Hepatocyte (in vitro differentiated cells): ENCODE data around the gene PNN. TPM values are rescaled to one million over a fixed set of nuclear protein-coding genes. Genes with fewer than 3 reads are reported as not detected.
"Not testable (repeated sequence)": the region's sequence is repeated elsewhere in the genome, so short reads cannot be mapped to it uniquely, and the experiment has no call there.

Experiments
- DNase-seq: peaks from one replicate; pipeline ENCODE4 v3.0.0-alpha.2; 2016; ENCODE audit warnings: low spot score
- H2AFZ ChIP-seq: fragments of 200-600 bp; sonication (generic); 2 replicates; pipeline ENCODE4 v1.6.0; 2016; ENCODE audit warnings: antibody characterized with exemption, mild to moderate bottlenecking
- H3K27ac ChIP-seq: fragments of 200-600 bp; sonication (generic); 2 replicates; pipeline ENCODE4 v1.5.1; 2016; ENCODE audit warnings: mild to moderate bottlenecking
- H3K27me3 ChIP-seq: fragments of 200-600 bp; sonication (generic); 2 replicates; pipeline ENCODE4 v1.6.1; 2016
- H3K36me3 ChIP-seq: fragments of 200-600 bp; sonication (generic); replicated peaks from 2 replicates; pipeline ENCODE4 v1.5.1; 2016; ENCODE audit warnings: low read depth; ENCODE audit not compliant: insufficient read depth
- H3K4me1 ChIP-seq: fragments of 200-600 bp; sonication (generic); 2 replicates; pipeline ENCODE4 v1.5.1; 2016; ENCODE audit warnings: mild to moderate bottlenecking, moderate library complexity; ENCODE audit not compliant: insufficient read depth
- H3K4me2 ChIP-seq: fragments of 200-600 bp; sonication (generic); 2 replicates; pipeline ENCODE4 v1.6.0; 2016
- H3K4me3 ChIP-seq: fragments of 200-600 bp; sonication (generic); 2 replicates; pipeline ENCODE4 v1.5.1; 2016; ENCODE audit warnings: mild to moderate bottlenecking
- H3K79me2 ChIP-seq: fragments of 200-600 bp; sonication (generic); 2 replicates; pipeline ENCODE4 v1.6.0; 2017; ENCODE audit warnings: mild to moderate bottlenecking
- H3K9me2 ChIP-seq: fragments of 200-600 bp; sonication (generic); replicated peaks from 2 replicates; pipeline ENCODE4 v1.6.0; 2017; ENCODE audit warnings: mild to moderate bottlenecking; ENCODE audit not compliant: insufficient read depth
- H3K9me3 ChIP-seq: fragments of 200-600 bp; sonication (generic); 2 replicates; pipeline ENCODE4 v1.5.1; 2016; ENCODE audit warnings: low read depth, mild to moderate bottlenecking
- H4K20me1 ChIP-seq: fragments of 200-600 bp; sonication (generic); 2 replicates; pipeline ENCODE4 v1.6.0; 2016; ENCODE audit warnings: mild to moderate bottlenecking; ENCODE audit not compliant: insufficient read depth, poor library complexity, severe bottlenecking
- EZH2 ChIP-seq: fragments of 200-600 bp; sonication (generic); IDR thresholded peaks from 2 replicates; pipeline ENCODE4 v1.6.1; 2016; ENCODE audit warnings: antibody characterized with exemption, mild to moderate bottlenecking, borderline replicate concordance
- EZH2phosphoT487 ChIP-seq: fragments of 200-600 bp; sonication (generic); IDR thresholded peaks from one replicate; pipeline ENCODE4 v1.6.1; 2018; ENCODE audit warnings: antibody characterized with exemption, mild to moderate bottlenecking, low read depth, moderate library complexity; ENCODE audit not compliant: unreplicated experiment, severe bottlenecking
- WGBS: methylation state at CpG from one replicate; pipeline ENCODE4 v1.1.6; 2016; ENCODE audit warnings: low lambda C conversion rate; ENCODE audit errors: missing lambda C conversion rate; 5-methylcytosine and 5-hydroxymethylcytosine counted together
- polyA plus RNA-seq: library from polyadenylated mRNA; unstranded; fragments of >200 nt; fragmentation: Nextera tagmentation; extraction: Ambion mirVana; gene quantifications from 2 replicates; pipeline ENCODE4 v1.2.1, GENCODE V29; 2016
- total RNA-seq: library from RNA; depleted of rRNA; stranded (reverse); fragments of >200 nt; gene quantifications from 2 replicates; pipeline ENCODE4 v1.2.3, GENCODE V29; 2014
- TF ChIP-seq, protein P1 (sequence below): fragments of 200-600 bp; sonication (generic); IDR thresholded peaks from 2 replicates; pipeline ENCODE4 v1.5.1; 2016; ENCODE audit warnings: antibody characterized with exemption, mild to moderate bottlenecking; ENCODE audit not compliant: poor library complexity

Gene PNN
- total and polyA plus RNA-seq, 2 experiments from 2014 or later = 30.9 to 49.3 TPM

DNA sequence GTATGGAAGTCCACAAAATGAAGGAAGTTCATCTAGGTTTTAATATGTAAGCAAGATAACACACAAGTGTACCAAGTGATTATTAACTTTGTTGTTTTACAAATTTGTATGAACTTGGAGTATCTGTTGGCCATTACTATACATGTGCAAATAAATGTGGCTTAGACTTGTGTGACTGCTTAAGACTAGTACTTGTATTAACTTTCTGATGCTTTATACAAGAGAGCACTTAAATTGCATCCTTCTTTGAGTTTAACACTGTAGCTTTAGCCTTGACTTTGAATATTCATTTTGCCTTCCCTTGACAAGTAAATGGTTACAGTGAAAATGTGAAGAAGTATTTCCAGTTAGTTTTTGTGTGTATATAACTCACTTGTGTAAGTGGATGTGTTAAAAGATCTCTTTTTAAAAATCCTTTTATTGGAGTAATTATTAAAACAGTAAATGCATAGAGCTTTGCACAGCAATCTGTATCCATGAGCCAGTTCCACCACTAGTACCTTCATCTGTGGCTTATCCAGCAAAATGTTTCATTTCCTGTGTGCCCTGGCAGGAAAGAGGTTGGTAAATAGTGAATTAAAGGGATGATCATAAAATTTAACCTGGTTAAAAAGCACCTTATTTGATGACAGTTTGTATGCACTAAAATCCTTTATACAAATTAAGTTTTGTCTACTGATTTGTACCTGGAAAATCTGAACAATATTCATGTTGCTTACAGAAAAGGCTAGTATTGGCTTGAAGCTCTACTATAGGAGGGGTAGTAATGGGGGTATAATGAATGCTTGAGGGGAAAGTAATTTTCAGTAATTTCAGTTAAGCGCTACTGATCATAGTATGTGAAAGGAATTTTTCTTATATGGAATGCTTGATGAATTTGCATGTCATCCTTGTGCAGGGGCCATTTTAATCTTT lies 8.0 kb downstream of the PNN start:
- H3K36me3 ChIP-seq = peaks cover 15% of the 10 kb centered on the region
- no peak overlapping the region for H3K4me3 ChIP-seq
- H3K27me3 ChIP-seq = no peaks in the 10 kb centered on the region
- H3K4me2 ChIP-seq = no peak overlapping the region
- peaks cover 7% of the 10 kb centered on the region for H4K20me1 ChIP-seq
- H3K9me3 ChIP-seq = no peaks in the 10 kb centered on the region
- no peak overlapping the region for H3K27ac ChIP-seq
- H3K9me2 ChIP-seq = no peaks in the 10 kb centered on the region
- H2AFZ ChIP-seq = no peak overlapping the region
- H3K79me2 ChIP-seq = peaks cover 29% of the 10 kb centered on the region
- WGBS = 100% methylated on average over 1 of the region's 1 CpG
- H3K4me1 ChIP-seq = no peaks in the 10 kb centered on the region
- DNase-seq = no peak
- TF ChIP-seq, protein P1, sequence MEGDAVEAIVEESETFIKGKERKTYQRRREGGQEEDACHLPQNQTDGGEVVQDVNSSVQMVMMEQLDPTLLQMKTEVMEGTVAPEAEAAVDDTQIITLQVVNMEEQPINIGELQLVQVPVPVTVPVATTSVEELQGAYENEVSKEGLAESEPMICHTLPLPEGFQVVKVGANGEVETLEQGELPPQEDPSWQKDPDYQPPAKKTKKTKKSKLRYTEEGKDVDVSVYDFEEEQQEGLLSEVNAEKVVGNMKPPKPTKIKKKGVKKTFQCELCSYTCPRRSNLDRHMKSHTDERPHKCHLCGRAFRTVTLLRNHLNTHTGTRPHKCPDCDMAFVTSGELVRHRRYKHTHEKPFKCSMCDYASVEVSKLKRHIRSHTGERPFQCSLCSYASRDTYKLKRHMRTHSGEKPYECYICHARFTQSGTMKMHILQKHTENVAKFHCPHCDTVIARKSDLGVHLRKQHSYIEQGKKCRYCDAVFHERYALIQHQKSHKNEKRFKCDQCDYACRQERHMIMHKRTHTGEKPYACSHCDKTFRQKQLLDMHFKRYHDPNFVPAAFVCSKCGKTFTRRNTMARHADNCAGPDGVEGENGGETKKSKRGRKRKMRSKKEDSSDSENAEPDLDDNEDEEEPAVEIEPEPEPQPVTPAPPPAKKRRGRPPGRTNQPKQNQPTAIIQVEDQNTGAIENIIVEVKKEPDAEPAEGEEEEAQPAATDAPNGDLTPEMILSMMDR = no peak
- TF ChIP-seq EZH2 = no peak
- no peak for TF ChIP-seq EZH2phosphoT487

DNA sequence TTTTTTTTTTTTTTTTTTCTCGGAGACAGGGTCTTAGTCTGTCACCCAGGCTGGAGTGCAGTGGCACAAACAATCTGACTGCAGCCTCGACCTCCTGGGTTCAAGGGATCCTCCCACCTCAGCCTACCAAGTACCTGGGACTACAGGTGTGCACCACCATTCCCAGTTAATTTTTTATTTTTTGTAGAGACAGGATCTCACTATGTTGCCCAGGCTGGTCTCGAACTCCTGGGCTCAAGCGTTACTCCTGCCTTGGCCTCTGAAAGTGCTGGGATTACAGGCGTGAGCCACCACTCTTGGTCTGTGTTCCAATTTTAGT lies 8.6 kb downstream of the PNN start:
- Histone ChIP-seq H3K79me2 (peaks cover 23% of the 10 kb centered on the region), H3K36me3 (peaks cover 12% of the 10 kb centered on the region)
- WGBS = 94% methylated on average over 5 of the region's 5 CpGs
- not testable (repeated sequence) for H2AFZ ChIP-seq, DNase-seq, H3K27me3 ChIP-seq, H3K4me1 ChIP-seq, H3K4me3 ChIP-seq, H3K27ac ChIP-seq, H3K9me2 ChIP-seq, H3K4me2 ChIP-seq, H3K9me3 ChIP-seq, H4K20me1 ChIP-seq

- no peak overlapping the region for H3K27ac ChIP-seq
- no peak for DNase-seq
- no peaks in the 10 kb centered on the region for H3K9me3 ChIP-seq
- no peak overlapping the region for H2AFZ ChIP-seq
- TF ChIP-seq, protein P1 = no peak
- TF ChIP-seq EZH2phosphoT487 (no peak), EZH2 (no peak)
- peaks cover 12% of the 10 kb centered on the region for H3K36me3 ChIP-seq
- no peaks in the 10 kb centered on the region for H4K20me1 ChIP-seq
- 99% methylated on average over 4 of the region's 4 CpGs for WGBS
- no peaks in the 10 kb centered on the region for H3K9me2 ChIP-seq
- H3K4me3 ChIP-seq = no peak overlapping the region
- peaks cover 12% of the 10 kb centered on the region for H3K79me2 ChIP-seq
- no peaks in the 10 kb centered on the region for H3K4me1 ChIP-seq
- H3K4me2 ChIP-seq = no peak overlapping the region
- no peaks in the 10 kb centered on the region for H3K27me3 ChIP-seq
Measured at GRCh38 chr14:39184628-39185255, 9.7 kb downstream of the PNN start.

- Histone ChIP-seq H3K4me3 (no peak overlapping the region), H3K36me3 (peaks cover 6% of the 10 kb centered on the region), H2AFZ (no peak overlapping the region), H3K9me2 (no peaks in the 10 kb centered on the region), H3K27me3 (no peaks in the 10 kb centered on the region), H3K27ac (no peak overlapping the region), H4K20me1 (no peaks in the 10 kb centered on the region), H3K4me2 (no peak overlapping the region), H3K79me2 (peaks cover 5% of the 10 kb centered on the region), H3K4me1 (no peaks in the 10 kb centered on the region), H3K9me3 (no peaks in the 10 kb centered on the region)
- whole genome bisulfite sequencing = 95% methylated on average over 5 of the region's 5 CpGs
- DNase-seq = no peak
- TF ChIP-seq, protein P1 = no peak
- TF ChIP-seq EZH2 = no peak
- TF ChIP-seq EZH2phosphoT487 = no peak
Measured at GRCh38 chr14:39185256-39186049, 10.4 kb downstream of the PNN start.
